Astrocyte of the spinal cord (primary cell): ENCODE data around the gene TMCC2.
"Not testable (repeated sequence)": the region's sequence is repeated elsewhere in the genome, so short reads cannot be mapped to it uniquely, and the experiment has no call there.

Experiments
- DNase-seq: peaks from one replicate; pipeline ENCODE4 v3.0.0; 2011; ENCODE audit warnings: low read depth, low spot score
- H3K4me3 ChIP-seq: 2 replicates; pipeline ENCODE4 v1.5.1; 2011; ENCODE audit warnings: low read depth, mild to moderate bottlenecking, low read length, moderate library complexity
- CTCF ChIP-seq: IDR thresholded peaks from 2 replicates; pipeline ENCODE4 v1.5.1; 2012; ENCODE audit warnings: low read depth, mild to moderate bottlenecking, low read length, inconsistent platforms
- in situ Hi-C: cut with HindIII; loops from 2 replicates; pipeline ENCODE4 v1.10.0; 2017; ENCODE audit warnings: low sequenced_read_pairs

The TMCC2 gene

DNA sequence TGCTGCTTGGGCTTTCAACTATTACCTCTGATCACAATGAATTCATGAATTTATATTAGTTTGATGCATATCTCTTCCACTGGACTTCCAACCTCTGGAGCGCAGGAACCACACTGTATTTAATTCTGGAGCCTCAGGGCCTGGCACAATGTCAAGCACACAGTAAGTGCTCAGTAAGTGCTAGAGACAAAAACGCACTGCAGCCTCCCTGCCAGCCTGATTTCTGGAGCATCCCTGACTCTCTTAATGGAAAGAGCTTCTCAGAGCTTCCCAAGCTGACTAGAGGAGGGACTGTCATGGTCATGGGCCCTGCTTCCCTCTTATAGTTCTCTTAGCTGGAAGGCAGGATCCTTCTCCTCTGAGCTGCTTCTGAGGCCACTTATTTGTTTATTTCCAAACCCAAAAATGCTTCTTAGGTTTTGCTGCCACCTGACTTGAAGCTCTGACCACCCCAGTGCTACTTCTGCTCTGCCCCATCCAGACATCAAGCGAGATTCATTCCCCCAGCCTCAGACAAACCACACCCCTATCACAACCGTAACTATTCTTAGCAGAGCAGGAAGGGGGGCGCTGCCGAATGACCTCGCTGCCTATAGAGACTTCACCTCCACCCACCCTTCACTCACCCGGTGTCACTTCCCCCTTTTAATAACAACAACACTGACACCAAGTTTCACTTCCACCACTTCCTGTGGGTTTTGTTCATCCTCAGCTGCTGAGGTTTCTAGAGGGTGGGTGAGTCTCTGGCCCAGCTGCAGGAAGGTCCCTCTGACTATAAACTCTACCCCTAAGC, 60.2 kb downstream of the TMCC2 start:
- H3K4me3 ChIP-seq, result no peak overlapping the region
- in situ Hi-C loops, result no loop called here

GRCh38 chr1:205291596-205291995, 63.9 kb downstream of the TMCC2 start:
- H3K4me3 ChIP-seq, result no peak overlapping the region
- TF ChIP-seq CTCF, result no peak
- DNase-seq, result no peak
- in situ Hi-C loops, result no loop called here

More for the DNA sequence above, 60.2 kb downstream of the TMCC2 start:
- DNase-seq, result no peak
- no peak for TF ChIP-seq CTCF

DNA sequence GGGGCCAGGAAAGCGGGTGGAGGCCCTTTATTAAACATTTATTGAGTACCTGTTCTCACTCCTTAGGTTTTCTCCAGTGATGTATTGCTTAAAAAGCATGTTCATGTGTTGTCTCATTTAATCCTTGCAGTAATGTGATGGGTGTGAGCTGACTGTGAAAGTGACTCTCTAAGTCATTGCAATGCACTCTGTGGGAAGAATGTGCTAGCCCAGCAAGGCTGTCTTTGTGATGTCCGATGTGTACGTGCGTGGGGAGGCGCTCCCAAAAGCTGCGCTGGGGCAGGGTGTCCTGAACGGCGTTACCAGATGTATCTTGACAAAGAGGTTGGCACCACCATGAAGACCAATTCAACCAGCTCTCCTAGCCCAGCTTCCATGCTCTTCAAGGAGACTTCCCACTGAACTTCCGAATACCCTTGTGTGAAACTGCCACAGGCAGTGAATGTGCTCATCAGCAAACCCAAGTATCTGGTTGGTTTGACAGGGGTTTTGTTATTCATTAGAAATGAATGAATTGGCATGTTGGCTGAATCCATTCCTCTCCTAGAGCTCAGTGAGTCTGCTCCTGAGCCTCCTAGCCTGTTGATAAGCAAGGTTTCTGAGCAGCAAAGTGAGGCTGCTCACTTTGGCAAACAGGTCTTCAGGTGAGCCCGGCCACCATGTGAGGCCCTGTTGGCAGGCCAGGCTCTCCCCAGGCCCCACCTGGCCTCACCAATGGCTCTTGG, 65.8 kb downstream of the TMCC2 start:
- no peak for DNase-seq
- no peak overlapping the region for H3K4me3 ChIP-seq
- in situ Hi-C loops, result no loop called here
- no peak for TF ChIP-seq CTCF

GRCh38 chr1:205294175-205294917, 66.6 kb downstream of the TMCC2 start:
- peak; percentile 80 for DNase-seq
- TF ChIP-seq CTCF, result no peak
- in situ Hi-C loops, result no loop called here
- no peak overlapping the region for H3K4me3 ChIP-seq

GRCh38 chr1:205294934-205295333, 67.2 kb downstream of the TMCC2 start:
- in situ Hi-C loops, result no loop called here
- no peak overlapping the region for H3K4me3 ChIP-seq
- DNase-seq, result no peak
- TF ChIP-seq CTCF, result no peak

DNA sequence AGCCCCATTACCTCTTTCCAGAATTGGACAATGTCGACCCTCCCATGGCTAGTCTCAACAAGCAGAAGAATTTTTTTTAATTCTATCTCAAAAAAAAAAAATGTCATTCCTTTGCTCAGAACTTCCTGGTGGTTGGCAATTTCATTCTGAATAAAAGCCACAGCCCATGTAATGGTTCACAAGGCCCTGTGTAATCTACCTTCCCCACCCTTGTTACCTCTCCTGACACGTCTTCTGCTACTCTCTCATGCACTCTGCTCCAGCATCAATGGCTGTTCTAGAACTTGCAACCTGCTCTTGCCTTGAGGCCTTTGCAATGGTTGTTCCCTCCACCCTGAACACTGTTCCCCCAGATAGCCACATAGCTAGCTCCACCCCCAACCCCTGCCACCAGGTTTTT, 68.4 kb downstream of the TMCC2 start:
- no peak for TF ChIP-seq CTCF
- DNase-seq, result no peak
- H3K4me3 ChIP-seq, result no peak overlapping the region
- in situ Hi-C loops, result no loop called here

DNA sequence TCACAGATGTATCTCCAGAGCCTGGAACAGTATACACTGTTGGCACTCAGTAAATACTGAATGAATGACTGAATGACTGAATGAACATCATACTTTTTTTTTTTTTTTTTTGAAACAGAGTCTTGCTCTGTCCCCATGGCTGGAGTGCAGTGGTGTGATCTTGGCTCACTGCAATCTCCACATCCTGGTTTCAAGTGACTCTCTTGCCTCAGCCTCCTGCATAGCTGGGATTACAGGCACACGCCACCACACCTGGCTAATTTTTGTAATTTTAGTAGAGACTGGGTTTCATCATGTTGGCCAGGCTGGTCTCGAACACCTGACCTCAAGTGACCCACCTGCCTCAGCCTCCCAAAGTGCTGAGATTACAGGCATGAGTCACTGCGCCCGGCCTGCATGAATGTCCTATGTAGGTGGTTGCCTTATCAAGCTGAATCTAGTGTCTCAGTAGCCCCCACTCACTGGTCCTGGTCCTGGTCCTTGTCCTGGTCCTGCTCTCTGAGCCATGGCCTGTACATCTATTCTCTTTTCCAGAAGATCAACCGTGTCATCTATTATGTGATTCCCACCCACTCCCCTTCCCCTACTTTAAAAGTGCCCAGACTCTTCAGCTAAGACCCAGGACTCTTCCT, 69.9 kb downstream of the TMCC2 start:
- in situ Hi-C loops, H3K4me3 ChIP-seq: not testable (repeated sequence)
- peak; percentile 10 for DNase-seq
